Stomach (tissue), 9 donors: ENCODE data around the gene FAM114A1. TPM values are rescaled to one million over a fixed set of nuclear protein-coding genes. Genes with fewer than 3 reads are reported as not detected.

Source experiments
- DNase-seq, 2 donors: peaks; one replicate each; pipeline versions ENCODE4 v3.0.0 to v3.0.0-alpha.2; 2013 to 2019
- H3K27ac ChIP-seq, 5 donors: fragments of 200-600 bp in 4 of 5; sonication (generic) in 4 of 5; one replicate each; pipeline ENCODE4 v1.5.1; 2013 to 2019; ENCODE audit warnings: mild to moderate bottlenecking in 1 of 5, moderate library complexity in 1 of 5
- H3K27me3 ChIP-seq, 3 donors: fragments of 200-600 bp; sonication (generic); one replicate each; pipeline ENCODE4 v1.5.1; 2017 to 2019; ENCODE audit warnings: mixed run types in 1 of 3
- H3K36me3 ChIP-seq, 4 donors: fragments of 200-600 bp; sonication (generic); 1 replicate in 3 of 4; 2 replicates in 1 of 4; pipeline ENCODE4 v1.5.1; 2016 to 2019
- H3K4me1 ChIP-seq, 4 donors: fragments of 200-600 bp; sonication (generic); one replicate each; pipeline ENCODE4 v1.5.1; 2016 to 2019
- H3K4me3 ChIP-seq, 4 donors: fragments of 200-600 bp; sonication (generic) in 3 of 4; one replicate each; pipeline ENCODE4 v1.5.1; 2016 to 2019; ENCODE audit warnings: mild to moderate bottlenecking in 1 of 4
- H3K9me3 ChIP-seq, 4 donors: fragments of 200-600 bp; sonication (generic); one replicate each; pipeline ENCODE4 v1.5.1; 2016 to 2019
- EP300 ChIP-seq: sonication (generic); formaldehyde crosslinking; IDR thresholded peaks from one replicate; pipeline ENCODE4 v1.6.1; 2017; ENCODE audit warnings: antibody characterized with exemption
- POLR2A ChIP-seq, 4 donors: fragments of 450-650 bp; IDR thresholded peaks; one replicate each; pipeline ENCODE4 v1.6.1; 2016; ENCODE audit warnings: antibody characterized with exemption in 4 of 4, control low read depth in 2 of 4, mild to moderate bottlenecking in 1 of 4, moderate library complexity in 1 of 4
- POLR2AphosphoS5 ChIP-seq, 3 donors: sonication (generic); formaldehyde crosslinking; IDR thresholded peaks; one replicate each; pipeline ENCODE4 v1.6.1; 2016; ENCODE audit warnings: antibody characterized with exemption in 3 of 3
- WGBS, 5 donors: extraction: QIAGEN DNeasy Blood & Tissue Kit in 3 of 5; methylation state at CpG; one replicate each; pipeline versions ENCODE4 v1.1.5 to v1.1.7; 2013 to 2018; 5-methylcytosine and 5-hydroxymethylcytosine counted together
- intact Hi-C: fragments of 100-400 bp; cut with DNase I; formaldehyde crosslinking; loops from one replicate; pipeline ENCODE4 v1.15.1; 2023; ENCODE audit warnings: low total_unique reads
- polyA plus RNA-seq, 3 donors: library from polyadenylated mRNA; stranded (reverse); fragments of 200-250 nt; gene quantifications; one replicate each; pipeline ENCODE4 v1.2.3, GENCODE V29; 2013
- total RNA-seq, 5 donors: library from RNA; depleted of rRNA; stranded (reverse); fragments of >200 nt; gene quantifications; one replicate each; pipeline versions ENCODE4 v1.1.0 to v1.2.3, GENCODE V29; 2014 to 2016
- TF ChIP-seq, protein P1 (sequence below), 7 experiments: fragments of 450-650 bp in 4 of 7; fragments of 200-600 bp in 3 of 7; sonication (generic) in 3 of 7; IDR thresholded peaks; one replicate each; pipeline ENCODE4 v1.5.1; 2016 to 2019; ENCODE audit warnings: antibody characterized with exemption in 7 of 7, control low read depth in 2 of 7, mild to moderate bottlenecking in 1 of 7
- donor health status: healthy with polysubstance abuse.
- donor health status: Bipolar disorder and iron deficiency.
- donor health status: healthy.

The FAM114A1 gene
- total and polyA plus RNA-seq, 8 donors = 10.4 to 149 (median 47.9) TPM

DNA sequence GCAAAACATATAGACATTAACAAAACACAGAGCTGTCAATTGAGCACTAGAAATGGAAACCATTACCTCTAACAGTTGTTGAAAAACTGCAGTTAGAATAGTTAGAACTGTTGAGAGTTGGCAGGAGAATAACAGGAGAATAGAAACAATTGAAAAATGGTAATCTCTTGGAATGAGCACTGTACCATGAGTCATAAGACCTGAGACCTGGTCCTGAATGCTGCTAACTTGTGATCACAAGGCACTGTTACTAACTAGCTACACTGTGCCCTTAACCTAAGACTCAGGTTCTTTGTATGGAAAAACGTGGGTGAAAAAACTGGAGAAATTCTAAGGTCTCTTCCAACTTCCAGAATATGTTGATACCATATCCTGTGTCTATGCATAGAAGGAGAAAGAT is 29.3 kb downstream of the FAM114A1 start:
- no peaks in the 10 kb centered on the region for H3K9me3 ChIP-seq
- DNase-seq = no peak
- no peaks in the 10 kb centered on the region for H3K27me3 ChIP-seq
- 75 to 78% (median 77%) methylated on average over 1 of the region's 1 CpG for WGBS, 5 donors
- peaks cover 6 to 58% (median 54%) of the 10 kb centered on the region in 4 donors for H3K36me3 ChIP-seq
- intact Hi-C loops = no loop called here
- no peak overlapping the region for H3K4me3 ChIP-seq
- H3K4me1 ChIP-seq = no peaks in the 10 kb centered on the region
- no peak overlapping the region for H3K27ac ChIP-seq
- TF ChIP-seq EP300 = no peak
- TF ChIP-seq POLR2A (IDR thresholded peaks at IDR 0.05) = no peak
- TF ChIP-seq, protein P1, sequence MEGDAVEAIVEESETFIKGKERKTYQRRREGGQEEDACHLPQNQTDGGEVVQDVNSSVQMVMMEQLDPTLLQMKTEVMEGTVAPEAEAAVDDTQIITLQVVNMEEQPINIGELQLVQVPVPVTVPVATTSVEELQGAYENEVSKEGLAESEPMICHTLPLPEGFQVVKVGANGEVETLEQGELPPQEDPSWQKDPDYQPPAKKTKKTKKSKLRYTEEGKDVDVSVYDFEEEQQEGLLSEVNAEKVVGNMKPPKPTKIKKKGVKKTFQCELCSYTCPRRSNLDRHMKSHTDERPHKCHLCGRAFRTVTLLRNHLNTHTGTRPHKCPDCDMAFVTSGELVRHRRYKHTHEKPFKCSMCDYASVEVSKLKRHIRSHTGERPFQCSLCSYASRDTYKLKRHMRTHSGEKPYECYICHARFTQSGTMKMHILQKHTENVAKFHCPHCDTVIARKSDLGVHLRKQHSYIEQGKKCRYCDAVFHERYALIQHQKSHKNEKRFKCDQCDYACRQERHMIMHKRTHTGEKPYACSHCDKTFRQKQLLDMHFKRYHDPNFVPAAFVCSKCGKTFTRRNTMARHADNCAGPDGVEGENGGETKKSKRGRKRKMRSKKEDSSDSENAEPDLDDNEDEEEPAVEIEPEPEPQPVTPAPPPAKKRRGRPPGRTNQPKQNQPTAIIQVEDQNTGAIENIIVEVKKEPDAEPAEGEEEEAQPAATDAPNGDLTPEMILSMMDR (IDR thresholded peaks at IDR 0.05) = no peak
- no peak for TF ChIP-seq POLR2AphosphoS5 (IDR thresholded peaks at IDR 0.05)

- Histone ChIP-seq H3K36me3 (peaks cover 6 to 51% (median 45%) of the 10 kb centered on the region in 4 donors), H3K27ac (no peak overlapping the region), H3K9me3 (no peaks in the 10 kb centered on the region), H3K4me1 (peaks cover 0 to 5% (median 2%) of the 10 kb centered on the region in 4 donors), H3K4me3 (no peak overlapping the region), H3K27me3 (no peaks in the 10 kb centered on the region)
- intact Hi-C loops = no loop called here
- TF ChIP-seq POLR2AphosphoS5 (IDR thresholded peaks at IDR 0.05) = no peak
- TF ChIP-seq, protein P1 (IDR thresholded peaks at IDR 0.05) = no peak
- no peak for TF ChIP-seq POLR2A (IDR thresholded peaks at IDR 0.05)
- TF ChIP-seq EP300 = no peak
- DNase-seq = no peak
- WGBS, 5 donors = 87 to 96% (median 90%) methylated on average over 7 of the region's 7 CpGs
Measured at GRCh38 chr4:38898245-38898644, 30.6 kb downstream of the FAM114A1 start.

DNA sequence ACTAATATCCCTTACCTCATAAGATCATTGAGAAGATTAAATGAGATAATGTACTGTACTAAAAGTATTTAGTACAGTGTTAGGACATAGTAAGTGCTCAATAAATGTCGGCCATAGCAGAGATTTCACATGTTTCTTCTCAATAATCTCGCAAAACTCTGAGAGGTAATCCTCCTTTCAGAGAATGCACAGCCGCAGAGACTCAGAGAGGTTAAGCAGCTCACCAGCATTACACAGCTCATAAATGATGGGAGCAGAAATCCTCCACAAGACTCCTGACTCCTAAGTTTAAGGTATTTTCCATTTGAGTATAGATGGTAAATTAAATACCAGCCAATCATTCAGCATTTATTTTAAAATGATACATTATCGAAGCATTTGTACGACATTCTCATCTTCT is 34.6 kb downstream of the FAM114A1 start:
- no peaks in the 10 kb centered on the region for H3K9me3 ChIP-seq
- H3K27me3 ChIP-seq = no peaks in the 10 kb centered on the region
- no peak overlapping the region for H3K4me3 ChIP-seq
- 85 to 94% (median 93%) methylated on average over 5 of the region's 5 CpGs for WGBS, 5 donors
- H3K27ac ChIP-seq = no peak overlapping the region
- no peak for TF ChIP-seq POLR2AphosphoS5 (IDR thresholded peaks at IDR 0.05)
- no peak for TF ChIP-seq EP300
- TF ChIP-seq POLR2A (IDR thresholded peaks at IDR 0.05) = no peak
- H3K36me3 ChIP-seq = peaks cover 17 to 52% (median 41%) of the 10 kb centered on the region in 4 donors
- peaks cover 0 to 25% (median 15%) of the 10 kb centered on the region in 4 donors for H3K4me1 ChIP-seq
- intact Hi-C loops = no loop called here
- DNase-seq = no peak

- Histone ChIP-seq H3K4me3 (no peak overlapping the region), H3K4me1 (peaks cover 0 to 25% (median 15%) of the 10 kb centered on the region in 4 donors), H3K27ac (no peak overlapping the region), H3K36me3 (peaks cover 18 to 56% (median 43%) of the 10 kb centered on the region in 4 donors), H3K9me3 (no peaks in the 10 kb centered on the region), H3K27me3 (no peaks in the 10 kb centered on the region)
- DNase-seq = peak in 1 of 2 donors; percentile 61
- no peak for TF ChIP-seq POLR2AphosphoS5 (IDR thresholded peaks at IDR 0.05)
- TF ChIP-seq, protein P1 (IDR thresholded peaks at IDR 0.05) = peak in 2 of 7 experiments; percentile 20 to 27
- intact Hi-C loops = no loop called here
Measured at GRCh38 chr4:38902695-38903094, 35.1 kb downstream of the FAM114A1 start.

DNA sequence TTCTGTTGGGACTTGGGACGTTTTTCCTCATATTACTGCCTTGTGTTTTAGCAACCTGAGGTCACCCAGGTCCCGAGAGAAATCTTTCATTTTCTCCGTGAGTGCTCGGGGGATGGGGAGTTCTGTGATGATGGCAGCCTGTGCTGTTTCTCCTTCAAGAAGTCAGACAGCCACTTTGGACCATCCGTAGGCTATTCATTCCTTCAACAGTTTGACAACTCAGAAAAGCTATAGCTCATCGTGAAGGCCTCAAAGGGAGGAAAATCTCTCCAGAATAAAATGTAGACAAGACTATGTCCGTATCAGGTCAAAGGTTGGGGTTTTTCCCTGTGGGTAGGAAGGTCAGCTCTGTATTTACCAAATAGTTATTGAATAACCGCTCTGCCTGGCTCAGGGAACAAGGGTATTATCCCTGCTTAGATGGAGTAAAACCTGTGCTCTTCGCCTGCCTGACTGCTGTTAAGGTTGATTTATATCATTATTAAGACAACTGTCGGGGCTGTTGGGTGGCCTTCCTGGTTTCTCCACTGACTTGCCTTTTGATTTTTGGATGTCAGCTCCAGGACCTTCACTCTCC is 36.6 kb downstream of the FAM114A1 start:
- Histone ChIP-seq H3K36me3 (peaks cover 25 to 62% (median 54%) of the 10 kb centered on the region in 4 donors), H3K4me3 (no peak overlapping the region), H3K27me3 (no peaks in the 10 kb centered on the region), H3K4me1 (peaks cover 0 to 25% (median 15%) of the 10 kb centered on the region in 4 donors), H3K27ac (peak overlapping the region in 1 of 5 donors; percentile 25), H3K9me3 (no peaks in the 10 kb centered on the region)
- 37 to 52% (median 41%) methylated on average over 10 of the region's 10 CpGs for WGBS, 5 donors
- intact Hi-C loops = no loop called here
- no peak for TF ChIP-seq POLR2A (IDR thresholded peaks at IDR 0.05)
- TF ChIP-seq POLR2AphosphoS5 (IDR thresholded peaks at IDR 0.05) = no peak
- TF ChIP-seq, protein P1 (IDR thresholded peaks at IDR 0.05) = no peak
- no peak for TF ChIP-seq EP300
- DNase-seq = peak; percentile 27 to 46
